ENCODE results near the gene ZCRB1.

ZCRB1 gene

DNA sequence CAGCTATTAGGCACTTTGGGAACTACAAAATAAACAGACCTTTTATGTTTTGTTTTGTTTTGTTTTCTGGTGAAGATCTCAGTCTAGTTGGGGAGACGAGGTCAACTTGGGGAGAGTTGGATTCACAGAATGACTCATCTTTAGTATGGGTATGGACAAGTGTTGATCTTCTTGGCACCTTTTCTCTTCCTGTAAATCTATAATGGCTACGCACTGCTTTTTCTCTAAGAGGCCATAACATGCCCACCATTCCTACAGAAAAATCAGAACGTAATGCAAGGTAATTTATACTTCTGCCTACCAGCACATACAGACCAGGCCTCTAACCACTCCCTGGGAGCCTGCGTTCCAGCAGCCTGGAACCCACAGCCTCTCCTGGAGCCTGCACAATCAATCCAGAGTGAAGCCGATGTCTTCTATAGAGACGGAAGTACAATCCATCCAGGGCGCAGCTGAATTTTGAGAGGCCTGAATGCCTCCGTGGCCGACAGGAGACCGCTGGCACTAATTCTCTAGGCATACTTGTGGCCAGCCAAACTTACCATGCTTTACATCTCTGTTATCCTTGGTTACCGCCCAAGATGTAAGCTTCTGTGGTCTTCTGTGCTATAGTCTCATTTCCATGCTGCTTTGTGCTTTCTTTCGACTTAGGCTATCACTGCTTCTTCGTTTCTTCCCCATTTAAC, 790 bp upstream of the ZCRB1 start:
- DNase-seq = peak; percentile 13

DNA sequence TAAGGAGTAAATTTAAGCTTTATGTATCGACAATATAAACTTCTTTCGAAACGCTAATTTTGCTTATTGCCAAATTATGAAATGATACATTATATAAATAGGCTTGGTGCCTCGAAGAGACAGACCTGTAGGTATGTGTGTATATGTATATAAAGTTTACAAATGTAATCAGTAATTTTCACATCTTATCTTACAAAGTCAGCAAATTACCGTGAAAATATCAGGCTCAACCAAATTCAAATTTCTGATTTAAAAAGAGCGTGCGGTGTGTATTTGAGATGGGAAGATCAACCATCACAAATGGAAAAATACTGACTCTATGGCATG, 605 bp downstream of the ZCRB1 start:
- DNase-seq = no peak

DNA sequence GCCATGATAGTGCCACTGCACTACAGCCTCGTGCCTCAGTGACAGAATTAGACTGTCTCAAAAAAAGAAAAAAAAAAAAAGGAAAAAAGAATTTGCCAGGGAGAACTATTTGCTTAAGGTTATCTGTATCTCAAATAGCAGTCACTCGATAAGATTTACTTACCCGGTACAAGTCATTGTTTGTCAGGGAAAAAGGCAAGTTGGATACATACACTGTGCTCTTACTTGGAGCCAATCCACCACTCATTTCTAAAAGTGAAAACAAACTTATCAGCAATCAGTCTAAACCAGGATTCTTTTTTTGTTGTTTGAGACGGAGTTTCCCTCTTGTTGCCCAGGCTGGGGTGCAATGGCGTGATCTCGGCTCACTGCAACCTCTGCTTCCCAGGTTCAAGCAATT, 2.0 kb downstream of the ZCRB1 start:
- DNase-seq = no peak

DNA sequence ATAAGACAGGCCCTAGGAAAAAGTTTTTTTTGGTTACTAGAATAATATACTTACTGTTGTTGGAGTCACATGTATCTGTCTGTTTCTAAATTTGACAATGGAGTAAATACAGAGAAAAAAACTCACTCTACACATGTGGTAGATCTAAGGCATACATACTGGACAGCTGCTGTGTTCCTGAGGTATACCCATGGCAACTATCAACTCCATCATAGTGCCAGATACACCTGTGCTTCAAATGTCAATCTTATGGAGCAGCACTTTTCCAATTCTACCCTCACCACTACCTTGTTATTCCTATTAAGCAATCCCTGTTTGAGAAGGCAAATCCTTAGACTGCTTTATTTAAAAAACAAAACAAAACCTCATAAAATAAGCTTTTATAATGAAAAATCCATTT, 3.3 kb downstream of the ZCRB1 start:
- DNase-seq = no peak

DNA sequence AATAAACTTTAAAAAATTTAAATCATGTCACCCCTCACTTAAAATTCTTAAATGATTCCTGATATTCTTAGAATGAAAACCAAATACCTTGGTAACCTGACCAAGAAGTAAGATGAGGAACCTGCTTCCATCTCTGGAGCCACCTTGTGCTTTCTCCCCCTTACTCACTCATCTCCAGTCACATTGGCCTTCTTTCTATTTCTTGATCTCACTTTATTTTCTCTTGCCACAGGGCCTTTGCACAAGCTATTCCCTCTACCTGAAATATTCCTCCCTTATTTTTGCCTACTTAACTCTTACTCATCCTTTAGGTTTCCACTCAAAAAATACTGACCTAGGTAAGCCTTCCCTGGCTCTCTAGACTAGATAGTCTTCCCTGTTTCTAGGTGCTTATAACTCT, 5.1 kb downstream of the ZCRB1 start:
- no peak for DNase-seq

DNA sequence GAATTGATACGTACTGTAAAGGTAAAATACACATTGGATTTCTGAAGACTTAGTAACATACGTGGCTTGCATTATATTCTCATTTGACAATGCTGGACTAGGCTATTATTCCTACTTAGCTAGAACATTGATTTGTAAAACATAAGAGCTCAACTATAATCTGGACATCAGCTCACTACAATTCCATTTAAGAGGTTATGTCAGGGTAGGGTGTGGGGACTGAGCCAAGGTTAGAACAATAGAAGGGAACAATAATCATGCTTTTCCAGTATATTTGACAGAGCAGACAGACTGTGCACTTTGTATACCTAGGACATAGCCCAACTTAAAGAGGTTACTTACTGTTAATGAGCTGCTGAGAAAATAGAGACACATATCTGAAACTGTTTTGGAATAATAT, 10.8 kb downstream of the ZCRB1 start:
- DNase-seq = no peak

DNA sequence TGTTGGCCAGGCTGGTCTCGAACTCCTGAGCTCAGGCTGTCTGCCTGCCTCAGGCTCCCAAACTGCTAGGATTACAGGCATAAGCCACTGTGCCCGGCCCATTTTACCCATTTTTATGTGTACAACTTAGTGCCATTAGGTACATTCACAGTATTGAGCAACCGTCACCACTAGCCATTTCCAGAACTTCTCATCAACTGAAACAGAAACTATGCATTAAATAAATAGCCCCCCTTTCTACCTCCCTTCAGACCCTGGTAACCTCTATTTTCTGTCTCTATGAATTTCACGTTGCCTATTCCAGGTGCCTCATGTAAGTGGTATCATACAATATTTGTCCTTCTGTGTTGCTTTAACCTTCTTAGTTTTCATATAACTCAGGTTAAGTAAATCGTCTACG, 15.9 kb downstream of the ZCRB1 start:
- DNase-seq = no peak

DNA sequence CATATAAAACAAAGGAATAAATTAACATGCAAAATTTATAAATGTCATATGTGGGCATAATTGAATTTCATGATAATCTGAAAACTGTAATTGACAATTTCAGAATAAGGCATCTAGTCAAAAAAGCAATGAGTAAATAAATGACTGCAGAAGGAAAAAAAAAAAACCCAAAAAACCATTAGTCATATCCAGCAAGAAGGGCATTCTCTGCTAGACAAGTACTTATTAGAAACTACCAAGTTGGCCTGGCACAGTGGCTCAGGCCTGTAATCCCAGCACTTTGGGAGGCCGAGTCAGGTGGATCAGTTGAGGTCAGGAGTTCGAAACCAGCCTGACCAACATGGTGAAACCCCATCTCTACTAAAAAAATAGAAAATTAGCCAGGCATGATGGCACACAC, 17.5 kb downstream of the ZCRB1 start:
- no peak for DNase-seq

DNA sequence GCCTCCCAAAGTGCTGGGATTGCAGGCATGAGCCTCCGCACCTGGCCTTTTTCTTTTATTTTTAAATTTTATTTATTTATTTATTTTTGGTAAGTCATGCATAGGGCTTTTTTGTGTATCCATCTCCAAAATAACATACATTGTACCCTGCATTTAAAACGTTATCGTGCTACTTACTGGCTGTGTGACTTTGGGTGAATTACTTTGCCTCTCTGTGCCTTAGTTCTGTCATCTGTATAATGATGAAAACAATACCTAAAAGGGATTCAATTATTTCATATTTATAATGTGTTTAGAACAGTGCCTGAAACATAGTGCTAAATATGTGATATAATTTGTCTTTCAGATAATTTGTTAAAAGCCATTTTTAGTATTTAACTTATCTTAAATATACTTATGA, 19.6 kb downstream of the ZCRB1 start:
- no peak for DNase-seq

DNA sequence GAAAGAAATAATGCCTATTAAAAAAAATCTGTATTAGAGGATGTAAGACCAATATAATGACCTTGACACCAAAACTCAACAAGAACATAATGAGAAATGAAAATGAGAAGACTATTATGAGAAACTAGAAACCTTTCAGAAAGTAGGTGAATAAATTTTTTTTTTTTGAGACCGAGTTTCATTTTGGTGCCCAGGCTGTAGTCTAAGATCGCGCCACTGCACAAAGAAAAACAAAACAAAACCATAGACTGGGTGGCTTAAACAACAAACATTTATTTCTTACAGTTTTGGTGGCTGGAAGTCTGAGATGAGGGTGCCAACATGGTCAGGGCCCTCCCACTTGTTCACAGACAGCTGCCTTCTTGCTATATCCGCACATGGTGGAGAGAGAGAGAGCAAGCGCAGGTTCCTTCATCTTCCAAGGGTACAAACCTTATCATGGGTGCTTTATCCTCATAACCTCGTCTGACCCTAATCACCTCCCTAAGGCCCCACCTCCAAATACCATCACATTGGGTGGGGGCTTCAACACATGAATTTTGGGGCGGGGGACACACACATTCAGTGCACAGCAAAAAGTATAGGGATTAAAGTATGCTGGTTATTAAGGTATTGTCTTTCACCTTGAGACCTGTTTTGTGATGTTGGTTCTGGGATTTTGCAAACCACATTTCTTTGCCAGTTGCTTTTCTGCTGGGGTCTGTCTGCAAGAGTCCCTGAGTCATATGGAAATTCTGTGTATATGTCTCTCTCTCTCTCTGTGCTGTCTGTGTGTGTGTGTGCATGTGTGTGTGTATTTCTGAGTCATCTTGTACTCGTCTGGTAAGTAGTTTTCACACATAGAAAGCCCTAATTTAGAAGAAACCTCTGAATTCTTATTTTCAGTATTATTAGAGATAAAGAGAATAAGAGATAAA, 26.2 kb downstream of the ZCRB1 start:
- peak; percentile 3 for DNase-seq

DNA sequence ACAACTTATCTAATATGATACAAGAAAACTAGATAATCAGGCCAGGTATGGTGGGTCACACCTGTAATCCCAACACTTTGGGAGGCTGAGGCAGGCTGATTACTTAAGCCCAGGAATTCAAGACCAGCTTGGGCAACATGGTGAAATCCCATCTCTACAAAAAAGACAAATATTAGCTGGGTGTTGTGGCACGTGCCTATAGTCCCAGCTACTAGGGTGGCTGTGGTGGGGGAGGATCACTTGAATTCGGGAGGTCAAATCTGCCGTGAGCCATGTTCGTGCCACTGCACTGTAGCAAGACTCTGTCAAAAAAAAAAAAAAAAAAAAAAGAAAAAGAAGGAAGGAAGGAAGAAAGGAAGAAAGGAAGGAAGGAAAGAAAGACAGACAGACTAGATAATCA, 27.0 kb downstream of the ZCRB1 start:
- DNase-seq = no peak

DNA sequence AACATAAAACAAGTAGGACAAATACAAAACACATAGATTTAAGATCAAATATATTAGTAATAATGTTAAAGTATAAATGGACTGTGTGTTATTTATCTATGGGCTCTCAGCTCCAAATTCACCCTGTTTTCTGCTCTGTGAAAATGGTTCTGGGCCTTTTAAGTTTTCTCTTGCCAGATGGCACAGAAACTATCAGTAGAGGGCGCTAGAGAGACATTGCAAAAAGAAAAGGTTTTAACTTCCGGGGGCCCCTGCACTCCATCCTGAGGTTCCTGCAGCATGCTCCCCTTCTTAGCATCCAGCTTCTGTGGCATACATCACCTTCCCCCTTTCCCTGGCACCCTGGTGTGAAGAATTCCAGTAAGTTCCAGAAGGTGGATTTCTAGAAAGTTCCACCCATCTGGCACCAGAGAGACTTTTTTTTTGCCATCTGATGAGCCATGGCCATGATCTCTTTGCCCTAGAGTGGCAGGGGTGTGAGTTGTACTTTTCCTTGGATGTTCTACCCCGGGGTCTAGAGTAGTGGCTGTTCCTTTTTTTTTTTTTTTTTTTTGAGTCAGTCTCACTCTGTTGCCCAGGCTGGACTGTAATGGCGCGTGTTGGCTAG, 29.3 kb downstream of the ZCRB1 start:
- no peak for DNase-seq

DNA sequence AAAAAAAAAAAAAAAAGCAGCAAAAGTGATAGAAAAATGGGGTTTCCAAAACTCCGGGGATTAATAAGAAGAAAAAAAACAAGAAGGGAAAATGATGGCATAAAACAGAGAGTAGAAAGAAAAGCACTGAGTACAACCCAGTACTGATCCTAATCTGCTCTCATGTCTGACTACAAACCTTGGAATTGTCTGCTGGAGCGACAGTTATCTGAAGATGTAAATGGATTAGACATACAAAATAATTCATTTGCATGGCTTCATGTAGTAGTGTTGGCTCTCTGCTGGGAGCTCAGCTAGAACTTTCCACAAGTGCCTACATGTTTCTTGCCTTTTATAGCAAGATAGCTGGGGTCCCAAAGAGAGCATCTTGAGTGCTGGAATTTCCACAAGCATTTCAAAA, 34.2 kb downstream of the ZCRB1 start:
- DNase-seq = no peak

DNA sequence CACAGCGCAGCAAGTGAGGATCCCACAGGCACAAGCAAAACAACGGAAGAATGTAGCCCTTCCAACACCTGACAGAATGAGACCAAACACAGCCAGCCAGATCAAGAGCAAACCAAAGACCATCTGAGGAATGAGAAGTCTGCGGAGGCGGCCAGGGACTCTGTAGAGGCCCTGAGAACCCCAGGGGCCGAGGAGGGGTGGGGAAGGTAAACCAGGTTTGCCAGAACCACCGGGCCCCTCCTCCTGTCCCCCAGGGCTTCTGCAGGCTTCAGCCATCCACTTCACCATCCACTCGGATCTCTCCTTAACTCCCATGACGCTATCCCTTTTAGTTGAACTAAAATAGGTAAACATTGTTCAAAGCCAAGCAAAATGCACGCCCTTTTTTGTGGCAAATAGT, 37.4 kb downstream of the ZCRB1 start:
- DNase-seq = no peak

DNA sequence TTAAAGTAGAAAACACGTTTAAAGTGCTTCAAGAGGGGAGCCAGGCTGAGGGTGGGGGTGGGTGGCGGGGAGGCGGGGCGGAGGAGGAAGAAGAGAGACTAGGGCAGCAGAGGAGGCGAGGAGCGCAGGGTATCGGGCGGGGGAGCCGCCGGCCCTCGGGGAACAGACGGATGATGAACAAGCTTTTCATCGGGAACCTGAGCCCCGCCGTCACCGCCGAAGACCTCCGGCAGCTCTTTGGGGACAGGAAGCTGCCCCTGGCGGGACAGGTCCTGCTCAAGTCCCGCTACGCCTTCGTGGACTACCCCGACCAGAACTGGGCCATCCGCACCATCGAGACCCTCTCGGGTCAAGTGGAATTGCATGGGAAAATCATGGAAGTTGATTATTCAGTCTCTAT, 39.2 kb downstream of the ZCRB1 start:
- DNase-seq = no peak

DNA sequence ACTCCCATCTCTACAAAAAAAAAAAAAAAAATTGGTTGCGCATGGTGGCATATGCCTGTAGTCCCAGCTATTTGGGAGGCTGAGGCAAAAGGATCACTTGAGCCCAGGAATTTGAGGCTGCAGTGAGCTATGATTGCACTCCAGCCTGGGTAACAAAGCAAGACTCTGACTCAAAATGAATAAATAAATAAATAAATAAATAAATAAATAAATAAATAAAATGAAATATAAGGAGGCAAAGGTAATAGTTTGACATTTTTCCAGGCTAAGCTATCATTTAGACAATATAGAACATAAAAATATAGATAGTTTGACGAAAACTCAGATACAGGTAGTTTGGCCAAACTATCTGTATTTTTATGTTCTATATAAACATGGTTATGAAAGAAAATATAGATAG, 40.5 kb downstream of the ZCRB1 start:
- no peak for DNase-seq

DNA sequence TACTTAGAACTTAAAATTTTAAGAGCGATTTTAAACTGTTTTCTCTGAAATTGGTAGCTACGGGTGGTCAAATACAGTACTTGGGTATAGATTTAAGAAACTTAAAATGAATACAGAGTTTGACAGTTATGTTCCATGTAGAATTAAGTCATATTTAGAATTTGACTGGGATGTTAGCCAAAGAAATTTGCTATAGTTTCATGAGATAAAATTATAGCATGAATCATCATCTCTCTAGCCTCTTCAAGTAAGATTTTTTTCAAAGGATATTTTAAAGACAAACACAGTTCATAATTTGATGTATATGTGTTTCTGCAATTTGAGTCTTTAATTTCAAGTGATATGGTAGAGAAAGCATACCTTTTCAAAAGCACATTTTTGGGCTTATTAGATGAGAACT, 41.0 kb downstream of the ZCRB1 start:
- DNase-seq = no peak

DNA sequence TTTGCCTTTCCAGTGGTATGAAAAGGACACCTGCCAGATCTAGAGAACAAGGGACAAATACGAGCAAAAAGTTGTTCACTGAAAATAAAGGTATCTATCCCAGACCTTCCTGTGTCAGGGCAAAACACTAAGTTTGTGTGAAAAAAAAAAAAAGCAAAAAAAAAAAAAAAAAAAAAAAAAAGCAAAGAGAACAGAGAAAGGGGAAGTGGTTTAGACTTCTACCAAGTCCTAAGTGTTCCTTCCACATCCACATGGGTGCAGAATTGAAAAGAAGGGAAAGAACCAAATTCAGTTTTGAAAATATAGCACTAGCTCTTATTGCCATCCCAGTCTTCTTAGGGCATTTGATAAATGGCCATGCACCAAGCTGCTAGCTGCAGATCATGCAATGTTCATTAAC, 41.7 kb downstream of the ZCRB1 start:
- no peak for DNase-seq

DNA sequence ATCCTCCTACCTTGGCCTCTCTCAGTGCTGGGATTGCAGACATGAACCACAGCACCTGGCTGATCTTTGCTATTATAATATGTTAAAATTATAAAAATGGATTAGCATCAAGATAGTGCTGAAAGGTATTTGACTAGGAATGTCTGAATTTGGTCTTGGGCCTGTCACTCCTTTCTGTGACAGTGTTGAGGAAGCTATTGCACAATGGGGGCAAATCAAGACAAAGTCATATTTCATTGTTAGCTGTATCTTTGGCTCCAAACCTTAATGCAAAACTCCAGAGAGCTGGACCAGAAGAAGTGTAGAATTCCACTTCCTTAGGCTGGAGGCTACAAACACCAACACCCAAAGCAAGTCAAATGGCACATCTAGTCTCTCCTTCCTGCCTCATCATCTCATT, 42.2 kb downstream of the ZCRB1 start:
- no peak for DNase-seq

DNA sequence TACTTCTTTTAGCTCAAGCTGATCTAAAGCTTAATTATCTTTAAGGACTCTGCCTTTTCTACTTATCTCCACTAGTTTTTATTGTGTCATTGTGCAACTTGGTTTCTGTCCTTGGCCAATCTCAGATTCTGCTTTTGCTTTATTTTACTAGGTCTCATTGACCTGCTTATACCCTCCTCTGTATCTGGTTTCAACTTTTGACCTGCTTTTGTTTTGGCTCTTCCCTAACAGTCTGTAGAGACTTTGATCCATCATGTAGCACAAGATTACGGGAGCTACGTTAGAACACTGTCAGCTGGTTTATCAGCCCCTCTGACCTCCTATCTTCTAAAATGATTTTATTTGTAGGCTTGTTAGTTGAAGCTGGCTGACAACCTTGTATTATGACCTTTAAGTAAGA, 43.6 kb downstream of the ZCRB1 start:
- no peak for DNase-seq

DNA sequence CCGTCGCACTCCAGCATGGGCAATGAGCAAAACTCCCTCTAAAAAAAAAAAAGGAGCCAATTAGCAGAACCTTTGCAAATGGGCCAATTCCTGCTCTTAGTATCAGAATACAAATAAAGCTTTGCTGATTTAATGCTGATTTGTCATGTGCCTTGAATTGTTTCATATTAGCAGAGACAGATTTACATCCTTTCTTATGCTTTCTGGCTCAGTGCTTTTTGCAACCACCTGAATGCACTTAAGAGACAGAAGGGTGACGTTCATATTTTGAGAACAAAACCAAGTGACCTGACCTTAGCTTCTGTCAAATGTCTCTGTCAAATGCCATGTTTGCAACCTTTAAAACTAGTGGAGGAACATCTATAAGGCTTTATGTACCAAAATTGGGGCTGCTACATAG, 44.0 kb downstream of the ZCRB1 start:
- no peak for DNase-seq

DNA sequence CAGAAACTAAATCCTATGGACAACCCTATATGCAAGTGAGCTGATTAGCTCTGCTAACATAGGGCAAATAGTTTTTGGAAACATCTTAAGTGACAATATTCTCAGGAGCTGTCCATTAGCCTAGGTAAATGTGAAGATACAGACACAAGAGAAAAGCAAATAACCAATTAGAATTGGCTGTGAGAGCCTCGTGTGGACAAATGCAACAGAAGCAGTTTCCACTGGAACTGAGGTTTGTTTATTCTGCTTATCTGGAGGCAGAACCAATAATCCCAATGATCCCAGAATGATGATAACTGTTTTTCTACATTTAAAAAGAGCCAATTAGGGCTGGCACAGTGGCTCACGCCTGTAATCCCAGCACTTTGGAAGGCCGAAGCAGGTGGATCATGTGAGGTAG, 44.6 kb downstream of the ZCRB1 start:
- DNase-seq = no peak

DNA sequence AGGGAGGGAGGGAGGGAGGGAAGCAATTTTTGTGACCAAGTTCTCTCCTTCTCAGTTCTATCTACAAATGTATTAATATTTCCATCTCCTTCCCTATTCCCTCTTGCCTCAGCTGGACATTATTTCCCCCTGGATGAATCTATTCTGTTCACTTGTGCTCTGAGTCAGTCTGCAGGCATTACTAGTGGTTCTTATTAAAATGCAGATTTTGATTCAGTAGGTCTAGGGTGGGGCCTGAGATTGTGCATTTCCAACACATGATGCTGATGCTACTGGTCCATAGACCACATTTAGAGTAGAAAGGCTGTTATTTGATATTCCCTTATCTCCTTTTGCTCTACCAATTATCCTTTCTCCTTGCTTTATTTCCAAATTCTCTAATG, 47.8 kb downstream of the ZCRB1 start:
- DNase-seq = no peak

DNA sequence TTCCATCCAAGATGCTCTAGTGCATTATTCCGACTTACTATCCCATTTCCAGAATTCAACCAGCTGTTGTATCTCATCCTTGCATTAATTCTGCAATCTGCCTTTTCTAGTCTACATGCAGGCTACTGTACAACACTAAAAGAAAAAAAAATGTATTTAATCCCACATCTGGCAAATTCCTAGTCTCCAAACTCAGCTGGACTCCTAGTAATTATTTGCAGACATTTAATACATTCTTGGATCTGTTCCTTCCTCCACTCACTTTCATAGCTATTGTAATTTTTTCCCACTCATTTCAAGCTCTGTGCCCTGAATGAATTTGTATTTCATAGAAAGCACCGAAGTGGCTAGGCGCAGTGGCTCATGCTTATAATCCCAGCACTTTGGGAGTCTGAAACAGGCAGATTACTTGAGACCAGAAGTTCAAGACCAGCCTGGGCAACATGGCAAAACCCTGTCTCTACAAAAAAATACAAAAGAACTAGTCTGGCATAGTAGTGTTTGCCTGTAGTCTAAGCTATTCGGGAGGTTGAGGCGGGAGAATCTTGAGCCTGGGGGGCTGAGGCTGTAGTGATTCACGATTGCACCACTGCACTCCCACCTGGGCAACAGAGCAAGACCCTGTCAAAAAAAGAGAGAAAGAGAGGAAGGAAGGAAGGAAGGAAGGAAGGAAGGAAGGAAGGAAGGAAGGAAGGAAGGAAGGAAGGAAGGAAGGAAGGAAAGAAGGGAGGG, 48.3 kb downstream of the ZCRB1 start:
- no peak for DNase-seq
